Pons (tissue), 1 donor: ENCODE data around the gene NUP210.

Experiments
- DNase-seq: peaks from one replicate; pipeline ENCODE4 v3.0.0-alpha.2; 2016; ENCODE audit warnings: low spot score

NUP210 gene

GRCh38 chr3:13375464-13375863 lies 44.7 kb downstream of the NUP210 start:
- DNase-seq = no peak

GRCh38 chr3:13373975-13374586 lies 46.0 kb downstream of the NUP210 start:
- DNase-seq = no peak

DNA sequence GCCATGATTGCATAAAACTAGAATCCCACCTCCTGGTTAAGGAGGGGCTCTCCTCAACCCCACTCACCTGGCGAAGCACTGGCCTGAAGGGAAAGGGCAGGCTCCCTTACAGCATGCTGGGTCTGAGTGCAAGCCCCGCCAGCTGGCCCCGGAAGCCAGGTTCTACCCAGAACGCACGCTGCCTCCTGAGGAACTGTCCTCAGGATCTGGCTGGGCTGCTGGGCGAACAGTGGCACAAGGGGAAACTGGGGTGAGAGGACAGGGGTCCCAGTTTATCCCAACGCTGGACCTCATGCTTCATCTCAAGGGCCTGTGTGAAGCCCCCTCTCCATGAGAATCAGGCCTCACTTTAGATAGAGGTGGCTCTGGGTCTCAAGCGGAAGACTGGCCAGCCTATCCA lies 47.5 kb downstream of the NUP210 start:
- no peak for DNase-seq

DNA sequence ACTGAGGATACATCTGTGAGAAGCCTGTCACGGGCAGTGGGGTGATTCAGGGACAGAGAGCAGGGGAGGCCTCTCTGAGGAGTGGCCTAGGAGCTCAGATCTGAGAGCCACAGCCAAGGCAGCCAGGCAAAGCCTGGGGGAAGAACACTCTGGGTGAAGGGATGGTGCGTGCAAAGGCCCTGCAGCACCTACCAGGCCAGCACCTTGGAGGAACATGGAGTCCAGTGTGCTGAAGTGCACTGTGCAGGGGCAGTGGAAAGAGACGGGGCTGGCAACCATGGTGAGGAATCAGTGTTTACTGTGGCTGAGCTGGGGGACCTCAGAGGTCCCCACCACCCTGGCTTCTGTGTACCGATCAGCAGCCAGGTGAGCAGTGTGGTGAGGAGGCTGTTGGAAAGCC lies 48.0 kb downstream of the NUP210 start:
- DNase-seq = no peak

GRCh38 chr3:13371100-13372075 lies 48.7 kb downstream of the NUP210 start:
- no peak for DNase-seq

GRCh38 chr3:13370609-13371008 lies 49.5 kb downstream of the NUP210 start:
- peak; percentile 19 for DNase-seq

- DNase-seq = no peak
These were observed 50.1 kb downstream of the NUP210 start for GRCh38 chr3:13370055-13370454.

- no peak for DNase-seq
These were observed 51.3 kb downstream of the NUP210 start for GRCh38 chr3:13368834-13369233.

DNA sequence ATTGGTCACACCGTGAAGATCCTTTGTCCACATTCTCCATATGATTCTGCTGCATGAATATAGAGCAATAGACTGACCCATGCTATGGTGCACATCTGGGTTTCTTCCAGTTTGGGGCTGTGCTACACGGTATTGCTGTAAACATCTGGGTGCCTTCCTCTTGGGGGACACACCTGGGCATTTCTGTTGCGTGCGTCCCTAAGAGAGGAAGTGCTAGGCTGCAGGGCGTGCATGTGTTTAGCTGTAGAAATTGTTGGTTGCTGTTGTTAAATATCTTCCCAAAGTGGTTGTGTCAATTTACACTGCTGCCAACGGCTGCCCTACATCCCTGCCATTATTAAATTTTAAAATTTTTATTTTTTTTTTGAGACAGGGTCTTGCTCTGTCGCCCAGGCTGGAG lies 52.4 kb downstream of the NUP210 start:
- no peak for DNase-seq

- DNase-seq = no peak
These were observed 54.4 kb downstream of the NUP210 start for GRCh38 chr3:13365390-13366379.

- no peak for DNase-seq
These were observed 55.4 kb downstream of the NUP210 start for GRCh38 chr3:13364602-13365271.

DNA sequence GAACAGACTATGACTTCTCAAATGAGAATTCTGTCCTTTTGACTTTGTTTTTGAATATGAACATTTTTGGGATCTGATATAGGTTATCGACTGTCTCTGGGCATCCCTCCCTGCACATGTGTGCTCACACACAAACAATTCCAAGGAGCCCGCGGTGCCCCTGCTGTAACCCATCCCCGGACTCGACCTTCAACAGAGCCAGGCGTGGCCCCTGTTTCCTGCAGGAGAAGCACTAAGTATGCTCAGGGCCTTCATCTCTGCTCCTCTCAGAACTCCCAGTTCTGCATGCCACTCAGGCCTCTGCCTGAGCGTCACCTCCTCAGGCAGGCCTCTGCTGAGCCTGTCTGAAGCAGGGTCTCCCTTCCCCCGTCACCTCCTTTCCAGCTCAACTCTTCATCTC lies 57.6 kb downstream of the NUP210 start:
- DNase-seq = no peak

DNA sequence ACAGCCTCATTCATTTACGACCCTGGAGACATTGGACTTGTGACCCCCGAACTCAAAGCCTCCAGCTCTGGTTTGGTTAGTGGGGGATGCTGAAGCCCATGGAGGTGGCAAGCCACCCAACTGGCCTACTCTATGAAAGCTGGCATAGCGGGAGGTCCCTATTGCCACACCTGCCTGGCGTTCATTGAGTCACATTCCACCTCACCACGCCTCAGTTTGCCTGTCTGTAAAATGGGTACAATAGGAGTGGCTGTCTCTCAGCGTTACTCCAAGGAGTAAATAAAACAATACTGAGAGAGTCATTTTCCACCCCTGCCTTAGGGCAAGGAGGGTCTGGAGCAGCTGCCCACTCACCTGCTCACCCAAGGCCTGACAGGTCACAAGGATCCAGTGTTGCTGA lies 60.2 kb downstream of the NUP210 start:
- no peak for DNase-seq

- DNase-seq = no peak
These were observed 61.5 kb downstream of the NUP210 start for GRCh38 chr3:13358643-13359042.

GRCh38 chr3:13358051-13358450 lies 62.1 kb downstream of the NUP210 start:
- DNase-seq = no peak

DNA sequence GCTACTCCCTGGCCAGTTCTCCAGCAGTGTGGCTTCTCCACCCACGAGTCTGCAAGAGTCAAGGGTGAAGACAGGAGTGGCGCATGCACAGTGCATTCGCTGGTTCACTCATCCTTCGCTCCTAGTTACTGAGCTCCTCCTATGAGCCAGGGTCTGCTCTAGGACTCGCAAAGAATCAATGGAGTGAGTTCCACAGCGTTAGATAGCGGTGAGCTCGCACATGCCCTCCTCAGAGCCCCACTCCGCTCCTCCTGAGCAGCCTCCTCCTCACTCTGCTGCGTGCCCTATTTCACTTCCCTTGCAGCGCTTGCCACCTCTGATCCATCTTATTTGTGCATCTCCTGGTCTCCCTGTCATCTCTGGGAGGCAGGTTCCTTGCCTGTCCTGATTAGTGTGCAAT lies 63.0 kb downstream of the NUP210 start:
- DNase-seq = no peak

GRCh38 chr3:13353936-13354542 lies 66.1 kb downstream of the NUP210 start:
- DNase-seq = no peak

GRCh38 chr3:13353506-13353905 lies 66.6 kb downstream of the NUP210 start:
- no peak for DNase-seq

- no peak for DNase-seq
These were observed 67.4 kb downstream of the NUP210 start for GRCh38 chr3:13352621-13353131.

DNA sequence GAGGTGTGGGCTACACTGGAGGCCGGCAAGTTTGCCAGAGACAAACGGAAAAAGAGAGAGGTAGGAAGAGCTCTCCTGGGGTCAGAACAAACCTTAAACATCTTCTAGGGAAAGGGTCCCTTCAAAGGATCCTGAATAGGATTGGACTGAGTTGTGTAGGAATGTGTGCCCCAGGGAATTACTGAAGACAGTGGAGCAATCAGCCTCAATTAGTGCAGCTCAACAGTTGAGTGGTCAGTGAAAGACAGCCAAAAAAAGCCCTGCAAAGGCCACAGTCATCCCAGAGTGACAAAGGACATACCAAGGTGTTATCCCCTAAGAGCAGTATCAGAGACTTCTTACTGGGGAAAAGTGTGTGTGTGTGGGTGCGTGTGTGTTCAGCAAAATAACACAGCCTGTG lies 70.3 kb downstream of the NUP210 start:
- DNase-seq = no peak
